SK-N-MC (cell line): Measurements from ENCODE around the gene BSCL2.

Experiments
- EZH2 ChIP-seq: fragments of 200-600 bp; sonication (generic); IDR thresholded peaks from one replicate; pipeline ENCODE4 v1.6.1; 2017; ENCODE audit warnings: antibody characterized with exemption
- FOXP2 ChIP-seq: optimal IDR thresholded peaks from 2 replicates; pipeline ENCODE3; 2011; ENCODE audit warnings: mild to moderate bottlenecking, moderate library complexity; ENCODE audit not compliant: insufficient read depth; ENCODE audit errors: extremely low read length, control extremely low read depth
- POLR2AphosphoS5 ChIP-seq: IDR thresholded peaks from 2 replicates; pipeline ENCODE4 v1.6.1; 2012; ENCODE audit warnings: mild to moderate bottlenecking, low read depth, low read length, borderline replicate concordance

DNA sequence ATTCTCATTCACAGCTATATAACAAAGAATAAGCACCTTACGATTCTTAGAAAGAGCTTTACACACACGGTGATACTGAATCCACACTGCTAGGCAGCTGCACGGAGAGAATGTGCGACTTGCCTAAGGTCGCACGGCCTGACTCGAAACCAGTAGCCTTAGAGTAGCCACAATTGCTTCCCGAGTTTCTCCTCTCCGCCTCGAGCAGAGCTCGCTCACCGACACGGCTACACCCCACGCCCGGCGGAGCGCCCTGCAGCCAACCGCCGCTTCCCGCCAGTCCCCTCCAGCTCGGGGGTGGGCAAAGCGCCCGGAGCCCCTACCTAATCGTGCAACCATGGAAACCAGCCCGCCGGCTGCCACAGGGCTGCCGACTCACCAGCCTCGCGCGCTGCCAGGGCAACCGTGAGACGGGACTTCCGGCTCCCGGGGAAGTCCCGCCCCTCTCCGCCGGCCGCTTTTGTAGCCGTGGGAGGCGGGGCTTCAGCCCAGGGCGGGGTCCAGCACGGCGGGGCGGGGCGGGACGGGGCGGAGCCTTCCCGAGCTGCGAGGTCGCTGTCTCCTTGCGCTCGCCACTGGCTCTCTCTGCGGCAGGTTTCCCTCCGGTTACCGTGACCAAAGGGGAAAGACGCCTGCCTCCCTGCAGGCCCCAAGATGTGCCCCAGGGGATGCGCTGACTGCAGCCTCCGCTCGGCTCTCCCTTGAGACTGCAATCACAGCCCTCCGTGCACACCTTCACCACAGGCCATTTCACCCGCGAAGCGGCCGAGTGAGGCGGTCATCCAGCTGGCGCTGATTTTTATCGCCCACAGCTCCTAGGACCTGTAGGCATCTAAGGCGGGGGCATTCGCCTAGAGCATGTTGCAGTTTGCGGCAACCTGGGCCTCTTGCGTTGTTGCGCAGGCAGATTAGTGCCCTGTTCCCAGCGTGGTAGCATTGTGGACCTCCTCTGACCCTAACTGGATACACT, 1.1 kb downstream of the BSCL2 start:
- peak; percentile 95 for TF ChIP-seq POLR2AphosphoS5
- TF ChIP-seq EZH2, result no peak
- TF ChIP-seq FOXP2, result no peak
